Natural killer cell (primary cell): ENCODE measurements around the gene C4orf33. TPM values are rescaled to one million over a fixed set of nuclear protein-coding genes. Genes with fewer than 3 reads are reported as not detected.

Experiments
- ATAC-seq, 3 donors: fragments of 150-1000 bp in 2 of 3; fragments of 200-7000 bp in 1 of 3; cut with Tn5 transposase; 1 replicate in 1 of 3; 2 replicates in 2 of 3; pipeline ENCODE4 v1.10.0; 2021; ENCODE audit warnings: mild to moderate bottlenecking in 2 of 3, moderate library complexity in 2 of 3
- DNase-seq, 2 donors: peaks; one replicate each; pipeline versions ENCODE4 v3.0.0 to v3.0.0-alpha.2; 2013 to 2021; ENCODE audit warnings: mixed read lengths in 1 of 2
- H3K27ac ChIP-seq: one replicate; pipeline ENCODE4 v1.5.1; 2013; ENCODE audit warnings: mild to moderate bottlenecking, low read length
- H3K27me3 ChIP-seq: one replicate; pipeline ENCODE4 v1.6.1; 2013; ENCODE audit warnings: low read length; ENCODE audit not compliant: control insufficient read depth, insufficient read depth
- H3K36me3 ChIP-seq: one replicate; pipeline ENCODE4 v1.6.1; 2013; ENCODE audit warnings: low read length; ENCODE audit not compliant: control insufficient read depth, insufficient read depth
- H3K4me1 ChIP-seq: one replicate; pipeline ENCODE4 v1.6.1; 2013; ENCODE audit warnings: low read length; ENCODE audit not compliant: control insufficient read depth, insufficient read depth
- H3K4me3 ChIP-seq: one replicate; pipeline ENCODE4 v1.5.1; 2013; ENCODE audit warnings: low read length
- H3K9me3 ChIP-seq: one replicate; pipeline ENCODE4 v1.6.1; 2013; ENCODE audit warnings: low read length; ENCODE audit not compliant: control insufficient read depth, insufficient read depth
- H3K27ac Mint-ChIP-seq, 2 donors: one replicate each; pipeline ENCODE4 v1.8.0; 2022; ENCODE audit warnings: mild to moderate bottlenecking in 2 of 2, mixed read lengths in 2 of 2, moderate library complexity in 1 of 2
- H3K27me3 Mint-ChIP-seq, 2 donors: one replicate each; pipeline ENCODE4 v1.8.0; 2022; ENCODE audit warnings: low read depth in 2 of 2, mixed read lengths in 2 of 2
- H3K36me3 Mint-ChIP-seq: one replicate; pipeline ENCODE4 v1.8.0; 2022; ENCODE audit warnings: mixed read lengths
- H3K4me1 Mint-ChIP-seq, 2 donors: one replicate each; pipeline ENCODE4 v1.8.0; 2022; ENCODE audit warnings: mixed read lengths in 2 of 2
- H3K4me3 Mint-ChIP-seq: one replicate; pipeline ENCODE4 v1.8.0; 2022; ENCODE audit warnings: mild to moderate bottlenecking, moderate library complexity, mixed read lengths
- H3K9me3 Mint-ChIP-seq, 2 donors: one replicate each; pipeline ENCODE4 v1.8.0; 2022; ENCODE audit warnings: mixed read lengths in 2 of 2
- CTCF ChIP-seq: fragments of 200-600 bp; IDR thresholded peaks from one replicate; pipeline ENCODE4 v1.8.0; 2022; ENCODE audit warnings: antibody characterized with exemption
- whole genome bisulfite sequencing: methylation state at CpG from one replicate; pipeline ENCODE4 v1.1.7; 2013; ENCODE audit warnings: missing lambda C conversion rate; ENCODE audit not compliant: insufficient coverage; 5-methylcytosine and 5-hydroxymethylcytosine counted together
- intact Hi-C: fragments of 100-400 bp; cut with micrococcal nuclease; formaldehyde crosslinking; loops from one replicate; pipeline ENCODE4 v1.14.2; 2022
- total RNA-seq, 4 donors: library from RNA; stranded (reverse); fragments of 120-200 nt in 1 of 4; gene quantifications; one replicate each; pipeline versions ENCODE4 v1.2.3 to v1.2.4, GENCODE V29; 2013 to 2022

The C4orf33 gene
- total RNA-seq, 3 donors from 2014 or later (not counting 1 experiment from before 2014, with no cell fraction given), result 23.2 to 27.2 (median 26.2) TPM

GRCh38 chr4:129109965-129110824, 14.2 kb downstream of the C4orf33 start:
- H3K9me3 ChIP-seq, result no peaks in the 10 kb centered on the region
- H3K27me3 Mint-ChIP-seq, result no peaks in the 10 kb centered on the region
- H3K4me3 Mint-ChIP-seq, result no peak overlapping the region
- intact Hi-C loops, result no loop called here
- H3K36me3 Mint-ChIP-seq, result no peaks in the 10 kb centered on the region
- TF ChIP-seq CTCF, result no peak
- no peaks in the 10 kb centered on the region for H3K27me3 ChIP-seq
- 96% methylated on average over 3 of the region's 3 CpGs for WGBS
- no peak overlapping the region for H3K27ac Mint-ChIP-seq
- peaks cover 24% of the 10 kb centered on the region for H3K36me3 ChIP-seq
- no peak overlapping the region for H3K4me3 ChIP-seq
- no peaks in the 10 kb centered on the region for H3K4me1 Mint-ChIP-seq
- H3K4me1 ChIP-seq, result no peaks in the 10 kb centered on the region
- ATAC-seq (no peak), DNase-seq (no peak)
- H3K9me3 Mint-ChIP-seq, result no peaks in the 10 kb centered on the region
- no peak overlapping the region for H3K27ac ChIP-seq

GRCh38 chr4:129110931-129111330, 15.0 kb downstream of the C4orf33 start:
- Histone ChIP-seq H3K27me3 (no peaks in the 10 kb centered on the region), H3K27ac (no peak overlapping the region), H3K36me3 (peaks cover 24% of the 10 kb centered on the region), H3K4me3 (no peak overlapping the region), H3K4me1 (no peaks in the 10 kb centered on the region), H3K9me3 (no peaks in the 10 kb centered on the region)
- no peak for TF ChIP-seq CTCF
- Mint-ChIP-seq H3K27ac (no peak overlapping the region), H3K27me3 (no peaks in the 10 kb centered on the region), H3K4me3 (no peak overlapping the region), H3K9me3 (no peaks in the 10 kb centered on the region), H3K4me1 (no peaks in the 10 kb centered on the region), H3K36me3 (no peaks in the 10 kb centered on the region)
- 90% methylated on average over 2 of the region's 3 CpGs for WGBS
- no peak for DNase-seq
- intact Hi-C loops, result no loop called here
- ATAC-seq, result no peak

- H3K4me1 Mint-ChIP-seq, result no peaks in the 10 kb centered on the region
- Histone ChIP-seq H3K9me3 (no peaks in the 10 kb centered on the region), H3K4me1 (no peaks in the 10 kb centered on the region), H3K27ac (no peak overlapping the region), H3K4me3 (no peak overlapping the region), H3K36me3 (peaks cover 24% of the 10 kb centered on the region), H3K27me3 (no peaks in the 10 kb centered on the region)
- no peaks in the 10 kb centered on the region for H3K36me3 Mint-ChIP-seq
- DNase-seq (no peak), ATAC-seq (no peak)
- H3K27me3 Mint-ChIP-seq, result no peaks in the 10 kb centered on the region
- intact Hi-C loops, result no loop called here
- H3K4me3 Mint-ChIP-seq, result no peak overlapping the region
- H3K9me3 Mint-ChIP-seq, result no peaks in the 10 kb centered on the region
- no peak overlapping the region for H3K27ac Mint-ChIP-seq
- no peak for TF ChIP-seq CTCF
Observed at GRCh38 chr4:129111919-129112318, 16.0 kb downstream of the C4orf33 start.

GRCh38 chr4:129113434-129113833, 17.5 kb downstream of the C4orf33 start:
- no CpG with 5 or more reads among the region's 1 CpG for WGBS
- H3K9me3 ChIP-seq, result no peaks in the 10 kb centered on the region
- no peak for DNase-seq
- H3K4me1 Mint-ChIP-seq, result no peaks in the 10 kb centered on the region
- no peak overlapping the region for H3K27ac Mint-ChIP-seq
- H3K4me3 Mint-ChIP-seq, result no peak overlapping the region
- H3K27me3 ChIP-seq, result no peaks in the 10 kb centered on the region
- H3K27me3 Mint-ChIP-seq, result no peaks in the 10 kb centered on the region
- no peak for TF ChIP-seq CTCF
- H3K36me3 Mint-ChIP-seq, result no peaks in the 10 kb centered on the region
- peaks cover 24% of the 10 kb centered on the region for H3K36me3 ChIP-seq
- H3K9me3 Mint-ChIP-seq, result no peaks in the 10 kb centered on the region
- H3K4me3 ChIP-seq, result no peak overlapping the region
- intact Hi-C loops, result no loop called here
- H3K27ac ChIP-seq, result no peak overlapping the region
- no peaks in the 10 kb centered on the region for H3K4me1 ChIP-seq
- no peak for ATAC-seq
